ENCODE results near the gene WAC.

DNA sequence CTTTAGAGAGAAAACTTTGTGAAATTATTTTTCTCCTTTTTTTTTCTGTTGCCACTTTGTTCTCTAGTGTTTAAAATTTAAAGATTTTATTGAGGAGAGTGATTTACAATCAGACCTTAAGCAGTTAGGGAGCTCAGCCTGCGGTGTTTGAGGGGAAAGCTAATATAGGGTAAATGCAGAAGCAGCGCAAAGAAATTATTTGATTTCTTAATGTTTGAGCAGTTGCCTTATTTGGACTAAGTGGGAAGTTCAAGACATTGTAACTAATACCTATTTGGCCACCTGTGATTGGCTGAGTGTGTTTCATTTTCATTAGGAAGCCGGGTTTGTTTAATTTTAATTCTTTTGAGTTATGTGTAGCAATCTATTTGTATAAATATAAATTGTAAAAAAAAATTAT lies 25.3 kb downstream of the WAC start:
- TF ChIP-seq, protein P1, sequence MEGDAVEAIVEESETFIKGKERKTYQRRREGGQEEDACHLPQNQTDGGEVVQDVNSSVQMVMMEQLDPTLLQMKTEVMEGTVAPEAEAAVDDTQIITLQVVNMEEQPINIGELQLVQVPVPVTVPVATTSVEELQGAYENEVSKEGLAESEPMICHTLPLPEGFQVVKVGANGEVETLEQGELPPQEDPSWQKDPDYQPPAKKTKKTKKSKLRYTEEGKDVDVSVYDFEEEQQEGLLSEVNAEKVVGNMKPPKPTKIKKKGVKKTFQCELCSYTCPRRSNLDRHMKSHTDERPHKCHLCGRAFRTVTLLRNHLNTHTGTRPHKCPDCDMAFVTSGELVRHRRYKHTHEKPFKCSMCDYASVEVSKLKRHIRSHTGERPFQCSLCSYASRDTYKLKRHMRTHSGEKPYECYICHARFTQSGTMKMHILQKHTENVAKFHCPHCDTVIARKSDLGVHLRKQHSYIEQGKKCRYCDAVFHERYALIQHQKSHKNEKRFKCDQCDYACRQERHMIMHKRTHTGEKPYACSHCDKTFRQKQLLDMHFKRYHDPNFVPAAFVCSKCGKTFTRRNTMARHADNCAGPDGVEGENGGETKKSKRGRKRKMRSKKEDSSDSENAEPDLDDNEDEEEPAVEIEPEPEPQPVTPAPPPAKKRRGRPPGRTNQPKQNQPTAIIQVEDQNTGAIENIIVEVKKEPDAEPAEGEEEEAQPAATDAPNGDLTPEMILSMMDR (conservative IDR thresholded peaks at IDR 0.05; ENCODE audit: low read length): no peak
- TF ChIP-seq EZH2phosphoT487 (IDR thresholded peaks at IDR 0.05; ENCODE audit: borderline replicate concordance, low read depth, low read length): no peak
